IPS-NIHi11 (cell line): ENCODE results near the gene PTPRU.
A peak's percentile ranks its signal among the peaks of the same experiment; 100 is the strongest.

Experiments
- DNase-seq: peaks from one replicate; pipeline ENCODE4 v3.0.0; 2012; ENCODE audit warnings: mixed read lengths, low spot score

The PTPRU gene

GRCh38 chr1:29235955-29236711 lies at the start of gene PTPRU:
PTPRU (plus strand) TSS chr1:29236522; CDS start chr1:29236645, 123 bp downstream.
- DNase-seq = peak; percentile 95

DNA sequence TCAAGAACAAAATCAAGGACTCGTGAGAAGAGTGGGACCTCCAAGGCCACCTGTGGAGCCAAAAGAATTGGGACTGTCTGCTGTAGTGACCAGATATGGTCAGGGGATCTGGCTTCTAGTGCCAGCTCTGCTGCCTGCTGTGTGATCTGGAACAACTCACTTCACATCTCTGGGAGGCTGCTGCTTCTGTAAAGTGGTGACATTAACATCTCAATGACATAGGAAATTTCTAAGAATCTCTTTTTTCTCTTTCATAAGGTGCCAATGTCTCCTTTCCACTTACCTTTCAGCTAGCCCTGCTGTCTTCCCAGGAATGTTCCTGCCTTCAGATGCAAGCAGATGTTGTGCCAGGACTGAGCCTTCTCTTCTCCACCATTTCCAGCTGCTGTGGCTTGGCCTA lies 49.6 kb upstream of the PTPRU start:
- DNase-seq = no peak

DNA sequence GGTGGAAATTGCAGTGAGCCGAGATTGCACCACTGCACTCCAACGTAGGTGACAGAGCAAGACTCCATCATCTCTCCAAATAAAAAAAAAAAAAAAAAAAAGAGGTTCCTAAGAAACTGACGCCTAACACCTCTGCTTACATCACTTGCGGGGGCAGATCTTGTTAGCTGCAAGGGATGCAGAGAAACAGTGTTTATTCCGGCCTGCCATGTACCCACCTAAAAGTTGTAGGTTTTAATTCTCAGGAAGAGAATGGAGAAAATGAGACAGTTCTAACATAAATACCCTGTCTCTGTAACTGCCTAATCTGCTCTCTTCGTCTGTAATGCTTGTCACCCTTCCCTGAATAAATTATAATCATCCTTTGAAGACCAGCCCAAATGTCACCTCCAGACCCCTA lies 45.6 kb upstream of the PTPRU start:
- DNase-seq = no peak

DNA sequence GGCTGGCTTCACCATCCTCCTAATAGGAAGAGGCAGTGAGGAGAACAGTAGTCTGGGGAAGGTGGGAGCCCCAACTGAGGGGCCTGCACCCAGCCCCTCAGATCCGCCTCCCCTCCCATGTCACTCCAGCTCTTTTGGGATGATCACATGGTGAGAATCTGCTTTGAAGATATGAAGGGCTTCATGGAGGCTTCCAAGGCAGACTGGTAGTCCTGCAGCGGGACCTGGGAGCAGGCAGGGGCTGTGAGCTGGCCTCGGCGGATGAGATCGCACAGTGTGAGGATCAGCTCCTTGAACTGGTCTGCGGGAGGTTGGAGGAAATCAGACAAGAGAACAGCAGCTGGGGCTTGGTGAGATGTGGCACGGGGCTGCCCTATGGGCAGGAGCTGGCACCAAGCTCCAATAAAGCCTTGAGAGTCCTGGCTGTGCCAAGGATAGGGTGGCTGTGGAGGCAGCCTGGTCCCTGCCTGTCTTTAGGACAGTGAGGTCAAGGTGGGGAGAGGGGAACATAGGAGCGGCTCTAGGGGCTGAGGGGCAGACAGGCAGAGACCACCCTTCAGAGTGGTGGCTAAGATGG lies 42.4 kb upstream of the PTPRU start:
- DNase-seq = no peak

GRCh38 chr1:29195881-29196291 lies 40.4 kb upstream of the PTPRU start:
- no peak for DNase-seq

DNA sequence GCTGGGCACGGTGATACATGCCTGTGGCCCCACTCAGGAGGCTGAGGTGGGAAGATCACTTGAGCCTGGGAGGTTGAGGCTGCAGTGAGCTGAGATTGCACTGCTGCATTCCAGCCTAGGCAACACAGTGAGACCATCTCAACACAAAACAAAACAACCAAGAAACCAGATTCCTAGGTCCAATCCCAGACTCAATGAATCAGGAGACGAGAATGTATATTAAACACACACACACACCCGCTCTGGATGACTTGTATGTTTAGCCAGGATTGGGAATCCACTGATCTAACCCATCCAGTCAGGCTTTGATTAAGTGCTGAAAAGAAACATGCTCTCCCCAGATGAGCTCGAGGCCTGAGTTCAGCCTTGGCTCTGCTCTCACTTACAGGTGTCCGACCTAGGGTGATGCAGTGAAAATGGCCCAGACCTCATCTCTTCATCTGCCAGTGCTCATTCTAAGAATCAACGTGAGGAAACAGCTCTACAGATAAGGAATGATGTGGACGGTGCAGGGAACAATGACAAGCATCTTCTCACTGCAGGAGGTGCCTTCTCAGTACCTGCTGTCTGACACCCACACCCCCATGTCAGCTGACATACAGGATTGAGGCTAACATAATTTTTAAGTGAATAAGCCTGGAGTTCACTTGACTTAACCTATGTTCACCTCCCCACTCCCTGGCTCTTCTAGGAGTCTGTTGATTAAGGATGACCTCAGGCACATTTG lies 39.3 kb upstream of the PTPRU start:
- DNase-seq = no peak

- DNase-seq = peak; percentile 66
These were observed 38.8 kb upstream of the PTPRU start for GRCh38 chr1:29197590-29197924.

GRCh38 chr1:29197993-29198392 lies 38.3 kb upstream of the PTPRU start:
- no peak for DNase-seq

GRCh38 chr1:29200906-29201594 lies 35.3 kb upstream of the PTPRU start:
- DNase-seq = no peak

DNA sequence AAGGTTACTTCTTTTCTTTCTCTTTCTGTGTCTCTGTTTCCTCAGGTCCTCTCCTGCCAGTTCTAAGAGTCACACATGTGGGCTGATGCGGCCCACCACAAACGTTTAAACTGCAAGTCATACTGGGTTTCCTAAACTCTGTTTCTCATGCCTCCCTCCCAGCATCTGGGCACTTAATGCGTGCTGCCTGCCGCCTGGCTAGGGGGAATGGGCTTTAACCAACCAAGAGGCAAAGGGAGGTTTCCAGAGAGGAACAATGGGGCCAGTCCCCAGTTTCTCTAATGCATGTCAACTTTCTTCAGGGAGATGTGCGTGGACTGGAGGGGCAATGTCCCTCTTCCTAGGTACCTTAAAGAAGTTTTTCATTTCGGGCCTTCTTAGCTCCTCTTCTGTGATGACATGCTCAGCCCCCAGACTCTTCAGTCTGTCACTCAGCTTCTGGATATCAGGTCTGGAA lies 34.7 kb upstream of the PTPRU start:
- no peak for DNase-seq

DNA sequence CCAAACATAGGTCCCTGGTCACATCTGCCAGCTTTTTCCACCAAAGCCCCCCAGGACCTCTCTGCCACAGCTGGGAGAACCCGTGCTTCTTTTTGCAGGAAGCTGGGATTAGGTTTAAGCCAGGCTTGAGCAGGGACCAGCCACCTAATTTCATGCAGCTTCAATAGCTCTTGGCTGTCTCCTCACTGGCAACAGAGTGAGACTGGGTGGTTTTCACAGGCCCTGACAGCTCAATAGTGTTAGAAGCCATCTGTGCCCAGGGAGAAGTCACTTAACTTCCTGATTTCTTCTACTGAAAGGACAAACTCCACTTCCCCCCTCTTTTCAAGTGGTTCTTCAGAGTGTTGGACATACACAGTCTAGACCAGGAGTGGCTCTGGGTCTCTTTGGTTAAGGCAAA lies 34.3 kb upstream of the PTPRU start:
- no peak for DNase-seq

- DNase-seq = peak; percentile 93
These were observed 33.6 kb upstream of the PTPRU start for GRCh38 chr1:29202584-29203340.

DNA sequence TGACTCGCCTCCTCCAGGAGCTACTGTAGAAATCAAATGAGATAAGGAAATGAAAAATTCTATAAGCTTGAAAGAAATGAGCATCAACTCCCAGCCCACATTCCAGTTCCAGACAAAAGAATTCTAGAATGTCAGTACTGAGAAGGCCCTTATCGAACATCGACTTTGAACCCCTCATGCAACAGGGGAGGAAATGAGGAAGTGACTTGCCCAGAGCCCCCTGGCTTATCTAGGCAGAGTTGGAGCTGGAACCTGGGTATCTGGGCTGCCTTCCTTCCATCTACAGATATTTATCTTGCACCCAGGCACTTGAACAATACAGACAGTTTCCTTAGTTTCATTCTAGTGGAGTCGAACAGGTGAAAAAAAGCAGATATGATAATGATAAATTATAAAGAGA lies 27.9 kb upstream of the PTPRU start:
- no peak for DNase-seq

DNA sequence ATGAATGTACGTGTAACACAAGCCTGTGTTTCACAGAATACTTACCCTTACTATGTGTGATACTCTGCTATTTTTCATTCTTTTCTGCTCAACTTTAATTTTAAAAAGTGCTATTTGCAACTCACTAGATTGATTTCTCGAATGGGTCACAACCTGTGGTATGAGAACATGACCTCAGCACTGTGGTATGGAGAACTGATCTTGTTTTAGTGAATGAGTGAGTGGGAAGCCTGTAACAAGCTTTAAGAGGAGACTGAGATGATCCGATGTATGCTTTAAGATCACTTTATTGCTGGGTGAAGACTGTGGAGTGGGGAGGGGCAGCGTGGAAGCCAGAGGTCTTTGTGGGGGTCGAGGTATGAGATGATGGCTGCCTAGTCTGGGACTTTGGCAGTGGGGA lies 27.1 kb upstream of the PTPRU start:
- DNase-seq = no peak

- no peak for DNase-seq
These were observed 25.8 kb upstream of the PTPRU start for GRCh38 chr1:29210278-29211085.

- DNase-seq = no peak
These were observed 25.0 kb upstream of the PTPRU start for GRCh38 chr1:29211086-29212030.

- DNase-seq = no peak
These were observed 23.3 kb upstream of the PTPRU start for GRCh38 chr1:29213055-29213454.

DNA sequence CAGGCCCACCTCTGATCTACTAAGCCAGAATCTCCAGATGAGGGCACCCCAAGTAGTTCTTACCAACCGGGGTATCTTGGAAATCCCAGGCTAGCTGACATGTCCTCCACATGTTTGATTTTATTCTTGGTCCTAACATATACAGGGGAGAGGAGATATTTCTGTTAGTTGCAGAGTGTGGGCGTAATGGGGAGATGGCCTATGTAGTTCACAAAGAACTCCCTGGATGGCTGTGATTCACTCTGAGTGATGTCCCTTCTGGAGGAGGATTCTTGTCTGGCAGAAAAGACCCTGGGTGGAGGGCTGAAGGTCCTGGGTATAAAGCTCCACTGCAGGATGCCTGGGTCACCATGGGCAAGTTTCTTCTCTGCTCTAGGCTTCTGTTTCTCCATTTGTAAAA lies 18.7 kb upstream of the PTPRU start:
- no peak for DNase-seq

DNA sequence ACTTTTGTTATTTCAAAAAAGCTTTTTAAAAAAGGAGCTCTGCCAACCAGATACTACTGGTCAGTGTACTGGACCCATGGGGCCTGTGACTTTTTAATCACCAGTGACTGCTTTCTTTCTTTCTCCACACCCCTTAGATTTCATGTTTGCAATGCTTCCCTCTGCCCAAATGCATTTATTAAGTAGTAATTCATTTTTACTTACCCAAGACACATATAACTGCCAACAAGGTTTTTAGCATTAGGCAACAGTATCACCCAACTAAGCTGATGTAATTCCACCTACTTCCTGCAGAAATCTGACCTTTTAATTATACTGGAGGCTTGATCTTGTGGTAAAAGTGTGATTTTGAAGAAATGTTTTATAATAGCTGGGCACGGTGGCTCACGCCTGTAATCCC lies 18.1 kb upstream of the PTPRU start:
- DNase-seq = no peak

DNA sequence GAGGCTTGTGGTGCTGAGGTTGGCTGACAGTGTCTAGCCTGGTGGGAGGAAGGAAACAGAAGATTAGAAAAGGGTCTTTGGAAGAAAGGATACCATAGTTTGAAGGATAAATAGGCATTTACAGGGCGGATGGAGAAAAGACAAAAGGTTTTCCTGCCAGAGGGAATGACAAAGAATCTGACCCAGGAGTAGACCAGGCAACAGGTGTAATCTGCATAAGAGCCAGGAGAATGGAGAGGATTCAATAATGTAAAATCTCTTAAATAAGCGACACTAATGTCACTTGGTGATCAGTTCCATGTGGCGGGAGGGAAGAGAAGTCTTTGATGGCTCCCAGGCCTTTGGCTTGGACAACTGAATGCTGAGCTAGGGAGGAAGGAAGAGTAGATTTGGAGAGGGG lies 15.0 kb upstream of the PTPRU start:
- DNase-seq = no peak
